Uterus (tissue), 2 donors: Measurements from ENCODE around the gene PHTF2.

ENCODE experiments used
- CTCF ChIP-seq, 4 experiments: fragments of 200-600 bp in 2 of 4; fragments of 450-650 bp in 2 of 4; sonication (generic) in 2 of 4; IDR thresholded peaks; one replicate each; pipeline ENCODE4 v1.5.1; 2016 to 2019; ENCODE audit warnings: antibody characterized with exemption in 4 of 4, mild to moderate bottlenecking in 2 of 4, moderate library complexity in 1 of 4
- POLR2A ChIP-seq, 2 donors: fragments of 450-650 bp; IDR thresholded peaks; one replicate each; pipeline ENCODE4 v1.6.1; 2016; ENCODE audit warnings: antibody characterized with exemption in 2 of 2, mild to moderate bottlenecking in 1 of 2, moderate library complexity in 1 of 2

- TF ChIP-seq POLR2A (IDR thresholded peaks at IDR 0.05) (no peak), CTCF (IDR thresholded peaks at IDR 0.05) (no peak)
Observed at GRCh38 chr7:77917500-77918262, 119.1 kb downstream of the PHTF2 start.
